K562 treated with DMSO at 1 percent for 12 hours (cell line): Measurements from ENCODE around the gene SYS1. TPM values are rescaled to one million over a fixed set of nuclear protein-coding genes. Genes with fewer than 3 reads are reported as not detected.

Source experiments
- total RNA-seq: library from RNA; unstranded; fragments of 300-600 nt; gene quantifications from 2 replicates; pipeline ENCODE4 v1.2.3, GENCODE V29; 2022; ENCODE audit not compliant: insufficient read depth

The SYS1 gene
- total RNA-seq = 11.9 and 19.6 TPM in 2 replicates

DNA sequence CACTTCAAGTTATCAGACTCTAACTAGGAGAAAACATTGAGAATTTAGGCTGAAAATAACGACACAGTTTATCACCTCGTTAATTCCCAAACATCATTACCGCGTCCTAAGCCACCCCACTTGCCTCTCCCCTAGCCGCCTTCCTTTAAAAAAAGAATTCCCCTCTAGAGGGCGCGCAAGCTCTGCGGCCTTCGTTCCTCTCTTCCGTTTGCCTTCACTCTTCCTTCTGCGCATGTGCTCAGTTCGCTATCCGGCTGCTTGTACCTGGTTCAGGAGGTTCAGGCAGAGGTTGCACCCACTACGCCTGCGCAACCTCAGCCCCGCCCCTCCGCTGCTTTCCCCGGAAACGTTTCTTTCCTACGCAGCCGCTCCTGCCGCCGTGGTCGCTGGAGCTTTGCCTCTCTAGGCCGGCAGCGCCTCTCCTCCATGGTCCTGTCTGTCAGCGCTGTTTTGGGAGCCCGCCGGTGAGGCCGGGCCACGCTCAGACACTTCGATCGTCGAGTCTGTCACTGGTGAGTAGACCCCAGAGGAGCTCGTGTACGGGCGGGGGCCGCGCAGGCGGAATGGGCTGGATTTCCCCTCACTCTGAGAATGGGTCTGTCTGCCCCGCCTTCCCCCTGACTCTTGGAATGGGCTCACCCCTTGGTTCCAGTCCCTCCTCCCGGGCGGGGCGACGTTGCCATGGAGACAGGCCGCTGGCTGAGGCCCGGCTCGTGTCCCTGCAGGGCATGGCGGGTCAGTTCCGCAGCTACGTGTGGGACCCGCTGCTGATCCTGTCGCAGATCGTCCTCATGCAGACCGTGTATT is at the start of gene SYS1:
Gene SYS1, plus strand, starts transcription at position 353 of the 807 bp plus-strand sequence. Its CDS starts 376 bp downstream, at position 729.

DNA sequence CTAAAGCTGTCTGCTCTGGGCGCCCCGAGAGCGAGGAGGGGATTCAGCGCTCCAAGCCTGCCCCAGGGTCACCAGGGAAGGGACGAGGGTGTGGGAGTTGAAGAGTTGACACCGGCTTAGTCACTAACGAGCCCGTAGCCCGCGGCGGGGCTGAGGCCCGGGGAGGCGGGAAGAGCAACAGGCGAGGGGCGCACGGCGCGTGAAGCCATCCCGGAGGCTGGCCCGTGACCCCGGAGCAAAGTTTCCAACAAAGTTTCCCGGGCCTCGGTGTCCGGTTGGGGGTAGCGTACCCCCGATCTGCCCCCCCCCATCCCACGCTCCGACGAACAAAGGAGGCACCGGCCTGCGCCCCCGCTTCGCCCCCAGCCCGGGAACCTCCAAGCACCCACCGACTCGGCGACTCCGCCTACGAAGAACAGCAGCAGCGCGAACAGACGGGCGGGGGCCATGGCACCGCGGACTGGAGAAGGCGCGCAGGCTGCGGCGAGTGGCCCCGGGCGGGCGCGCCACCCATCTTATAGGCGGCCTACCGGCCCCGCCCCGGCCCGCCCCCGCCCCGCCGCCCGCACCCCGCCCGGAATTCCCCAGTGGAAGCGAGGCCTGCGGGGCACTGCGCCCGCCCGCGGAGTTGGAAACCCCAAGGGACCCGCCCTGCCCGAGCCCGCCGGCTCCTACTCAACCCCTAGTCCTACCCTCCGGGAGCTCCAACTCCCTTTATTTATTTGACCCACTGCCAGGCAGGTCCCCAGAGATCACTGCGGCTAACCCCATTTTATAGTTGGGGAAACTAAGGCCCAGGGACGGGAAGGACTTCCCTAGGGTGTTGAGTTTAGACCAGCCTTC is 14.8 kb upstream of the SYS1 start, which contains the start of gene SDC4:
Gene SDC4, minus strand, starts transcription at position 489 of the 843 bp plus-strand sequence. Its CDS starts 40 bp downstream, at position 449.

DNA sequence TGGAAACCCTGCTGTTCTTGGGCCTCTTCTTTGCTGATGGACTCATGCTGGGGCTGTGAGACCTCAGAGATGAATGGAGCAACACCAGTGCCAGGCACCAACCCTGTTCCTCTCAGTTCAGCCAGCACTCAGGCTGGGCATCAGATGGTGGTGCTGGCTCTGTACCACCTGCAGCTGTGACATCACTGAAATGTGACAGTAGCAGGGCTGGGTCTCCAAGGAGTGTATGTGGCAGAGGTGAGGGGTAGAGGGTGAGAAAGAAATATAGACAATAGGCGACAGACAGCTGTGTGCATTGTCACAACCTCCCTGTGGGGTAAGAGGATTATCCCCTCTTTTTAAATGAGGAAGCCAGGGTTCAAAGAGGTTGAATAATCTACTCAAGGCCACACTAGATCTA is 15.2 kb downstream of the SYS1 start, which contains the start of gene TP53TG5:
Gene TP53TG5, minus strand, starts transcription at position 135 of the 400 bp plus-strand sequence. Its CDS starts 89 bp downstream, at position 46.

DNA sequence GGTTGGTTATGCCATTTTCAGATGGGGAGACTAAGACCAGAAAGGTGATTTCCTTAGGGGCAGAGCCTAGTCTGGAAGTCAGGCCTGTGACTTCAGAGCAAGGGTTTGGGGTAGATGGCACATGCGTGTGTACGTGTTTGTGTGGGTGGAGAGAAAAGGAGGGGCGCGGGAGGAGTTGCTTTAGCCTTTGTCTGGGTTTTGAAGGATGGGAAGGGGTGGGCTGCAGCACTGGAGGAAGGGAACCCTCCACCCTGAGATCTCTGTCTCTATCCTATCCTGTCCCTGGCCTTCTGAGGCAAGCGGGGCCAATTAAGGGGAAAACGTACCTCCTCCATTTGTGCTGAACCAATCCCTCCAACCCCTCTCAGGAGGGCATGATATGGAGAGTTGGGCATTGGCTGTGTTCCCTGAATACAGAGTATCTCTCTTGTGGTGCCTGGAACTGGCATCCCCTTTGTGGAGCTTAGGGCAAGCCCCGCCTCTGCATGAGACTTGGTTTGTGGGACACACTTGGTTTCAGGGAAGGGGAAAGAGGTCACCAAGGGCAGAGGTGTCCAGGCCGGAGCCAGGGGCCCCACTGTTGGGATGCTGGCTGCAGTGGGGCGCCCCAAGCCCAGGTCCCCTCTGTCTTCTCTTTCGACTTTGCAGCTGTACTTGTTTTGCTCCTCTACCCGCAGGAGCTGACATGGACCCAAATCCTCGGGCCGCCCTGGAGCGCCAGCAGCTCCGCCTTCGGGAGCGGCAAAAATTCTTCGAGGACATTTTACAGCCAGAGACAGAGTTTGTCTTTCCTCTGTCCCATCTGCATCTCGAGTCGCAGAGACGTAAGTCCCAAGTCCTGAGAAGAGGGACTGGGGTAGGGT is 45.1 kb downstream of the SYS1 start, which contains the start of gene DBNDD2:
Gene DBNDD2, plus strand, starts transcription at position 507 of the 863 bp plus-strand sequence. Its CDS starts 179 bp downstream, at position 686.

DNA sequence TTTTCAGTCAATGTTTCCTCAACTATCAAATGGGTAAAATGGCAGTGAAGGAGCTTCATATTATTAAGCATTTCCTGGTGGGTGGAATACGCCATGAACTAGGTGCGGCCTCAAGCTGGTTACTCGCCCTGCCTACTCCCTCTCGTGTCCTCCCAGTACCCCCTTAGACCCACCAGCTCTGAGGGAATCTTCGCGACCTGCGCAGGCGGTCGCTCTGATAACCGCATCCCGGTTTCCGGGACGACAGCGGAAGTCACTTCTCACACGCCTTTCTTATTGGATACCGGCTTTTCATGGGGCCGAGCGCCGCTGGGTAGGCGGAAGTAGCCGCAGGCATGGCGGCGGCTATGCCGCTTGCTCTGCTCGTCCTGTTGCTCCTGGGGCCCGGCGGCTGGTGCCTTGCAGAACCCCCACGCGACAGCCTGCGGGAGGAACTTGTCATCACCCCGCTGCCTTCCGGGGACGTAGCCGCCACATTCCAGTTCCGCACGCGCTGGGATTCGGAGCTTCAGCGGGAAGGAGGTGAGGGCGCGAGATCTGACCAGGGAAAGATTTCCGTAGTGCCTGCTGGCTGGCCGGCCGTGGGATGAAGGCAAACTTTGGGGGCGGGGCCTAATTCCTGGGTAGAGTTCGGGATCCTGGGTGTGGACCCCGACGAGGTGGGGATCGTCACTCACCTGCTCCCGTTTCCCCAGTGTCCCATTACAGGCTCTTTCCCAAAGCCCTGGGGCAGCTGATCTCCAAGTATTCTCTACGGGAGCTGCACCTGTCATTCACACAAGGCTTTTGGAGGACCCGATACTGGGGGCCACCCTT is 53.1 kb downstream of the SYS1 start, which contains the start of gene PIGT:
Gene PIGT, plus strand, starts transcription at position 320 of the 816 bp plus-strand sequence. Its CDS starts 16 bp downstream, at position 336.

Other genes starting within 250 kb of the SYS1 start
- not detected in 2 replicates for gene WFDC5, start 248.0 kb upstream of the SYS1 start, total RNA-seq
- gene WFDC12, start 238.7 kb upstream of the SYS1 start, total RNA-seq = not detected in 2 replicates
- not detected in 2 replicates for gene PI3, start 188.3 kb upstream of the SYS1 start, total RNA-seq
- not detected in 2 replicates for gene SEMG1, start 156.1 kb upstream of the SYS1 start, total RNA-seq
- gene SEMG2, start 141.8 kb upstream of the SYS1 start, total RNA-seq = not detected in 2 replicates
- gene SLPI, start 108.6 kb upstream of the SYS1 start, total RNA-seq = not detected in 2 replicates
- gene RBPJL, start 56.3 kb upstream of the SYS1 start, total RNA-seq = not detected in 2 replicates
- gene MATN4, start 54.9 kb upstream of the SYS1 start, total RNA-seq = not detected in 2 replicates
- 10.0 and 15.6 TPM in 2 replicates for gene SDC4, start 14.7 kb upstream of the SYS1 start, total RNA-seq
- gene TP53TG5, start 15.2 kb downstream of the SYS1 start, total RNA-seq = not detected in 2 replicates
- gene DBNDD2, start 45.1 kb downstream of the SYS1 start, total RNA-seq = 59.6 and 63.6 TPM in 2 replicates
- 89.3 and 114 TPM in 2 replicates for gene PIGT, start 53.0 kb downstream of the SYS1 start, total RNA-seq
- not detected in 2 replicates for gene WFDC2, start 106.6 kb downstream of the SYS1 start, total RNA-seq
- not detected in 2 replicates for gene SPINT3, start 152.5 kb downstream of the SYS1 start, total RNA-seq
- gene WFDC6, start 176.3 kb downstream of the SYS1 start, total RNA-seq = not detected in 2 replicates
- gene EPPIN, start 184.2 kb downstream of the SYS1 start, total RNA-seq = not detected in 2 replicates
- not detected in 2 replicates for gene WFDC8, start 216.1 kb downstream of the SYS1 start, total RNA-seq